ENCODE results near the gene PANK2. TPM values are rescaled to one million over a fixed set of nuclear protein-coding genes. Genes with fewer than 3 reads are reported as not detected.
A peak's percentile ranks its signal among the peaks of the same experiment; 100 is the strongest.

Gene PANK2
- total and polyA plus RNA-seq, 10 of the 15 experiments (the other 5 are each of a cell fraction or from before 2014, with no cell fraction given) = 13.2 to 43.4 (median 33.3) TPM

- TF ChIP-seq MLLT1 (IDR thresholded peaks at IDR 0.05) (peak; percentile 37; the same call in 1 of the 2 replicates), TCF3 (IDR thresholded peaks at IDR 0.05; ENCODE audit: borderline replicate concordance, insufficient read depth, low read depth, low read length) (0 out of 2 replicates have a peak, but pooled peaks have one; percentile 47), MXI1 (IDR thresholded peaks at IDR 0.05; ENCODE audit: low read depth, low read length) (peak; percentile 36; the same call in 1 of the 2 replicates), LARP7 (IDR thresholded peaks at IDR 0.05) (peak; percentile 96), STAT1 (conservative IDR thresholded peaks at IDR 0.05) (no peak), BACH1 (IDR thresholded peaks at IDR 0.05; ENCODE audit: borderline replicate concordance) (peak; percentile 82), IKZF2 (IDR thresholded peaks at IDR 0.05) (peak; percentile 35 to 53; a peak in 3 of 4 replicates), NBN (IDR thresholded peaks at IDR 0.05) (0 out of 2 replicates have a peak, but pooled peaks have one; percentile 32), RB1 (IDR thresholded peaks at IDR 0.05; ENCODE audit: borderline replicate concordance) (peak; percentile 73; the same call in 1 of the 2 replicates), ZNF217 (IDR thresholded peaks at IDR 0.05) (0 out of 2 replicates have a peak, but pooled peaks have one; percentile 15), ZNF687 (IDR thresholded peaks at IDR 0.05) (peak; percentile 37; the same call in 1 of the 2 replicates), HDGF (IDR thresholded peaks at IDR 0.05) (no peak), NR2C2 (IDR thresholded peaks at IDR 0.05; ENCODE audit: borderline replicate concordance, control insufficient read depth, insufficient read length, low read depth) (no peak), SMARCA5 (IDR thresholded peaks at IDR 0.05) (peak; percentile 47)
These were observed 556 bp downstream of the PANK2 start (continued) for GRCh38 chr20:3889489-3890397.

All from GM12878 (cell line).